H9 (cell line): ENCODE results near the gene ACSS2. TPM values are rescaled to one million over a fixed set of nuclear protein-coding genes. Genes with fewer than 3 reads are reported as not detected.

ENCODE experiments used
- DNase-seq: peaks from one replicate; pipeline ENCODE4 v3.0.0-alpha.2; 2017
- H2AFZ ChIP-seq: one replicate; pipeline ENCODE4 v1.6.1; 2013; ENCODE audit warnings: mild to moderate bottlenecking, low read length, control low read depth, moderate library complexity
- H2AK5ac ChIP-seq: 2 replicates; pipeline ENCODE4 v1.6.1; 2013; ENCODE audit warnings: low read length, control low read depth, mixed read lengths; ENCODE audit not compliant: insufficient read length
- H2BK120ac ChIP-seq: one replicate; pipeline ENCODE4 v1.6.1; 2013; ENCODE audit warnings: low read depth, mild to moderate bottlenecking, low read length, control low read depth, inconsistent platforms; ENCODE audit not compliant: poor library complexity, severe bottlenecking
- H2BK12ac ChIP-seq: 2 replicates; pipeline ENCODE4 v1.6.1; 2013; ENCODE audit warnings: low read length, control low read depth, mixed read lengths, low read depth; ENCODE audit not compliant: insufficient read length
- H2BK15ac ChIP-seq: 2 replicates; pipeline ENCODE4 v1.6.1; 2013; ENCODE audit warnings: low read depth, low read length, control low read depth
- H2BK20ac ChIP-seq: one replicate; pipeline ENCODE4 v1.6.1; 2013; ENCODE audit warnings: low read depth, mild to moderate bottlenecking, low read length, control low read depth, inconsistent platforms; ENCODE audit not compliant: poor library complexity, severe bottlenecking
- H2BK5ac ChIP-seq: 2 replicates; pipeline ENCODE4 v1.6.1; 2013; ENCODE audit warnings: low read length, control low read depth, mixed read lengths; ENCODE audit not compliant: insufficient read length
- H3K14ac ChIP-seq: 2 replicates; pipeline ENCODE4 v1.6.1; 2013; ENCODE audit warnings: low read length, control low read depth; ENCODE audit not compliant: insufficient read depth
- H3K18ac ChIP-seq: 2 replicates; pipeline ENCODE4 v1.6.1; 2013; ENCODE audit warnings: low read depth, mild to moderate bottlenecking, mixed read lengths, low read length, control low read depth; ENCODE audit not compliant: insufficient read length
- H3K23ac ChIP-seq: 2 replicates; pipeline ENCODE4 v1.6.1; 2013; ENCODE audit warnings: low read length, control low read depth, mixed read lengths, low read depth; ENCODE audit not compliant: insufficient read length
- H3K23me2 ChIP-seq: 2 replicates; pipeline ENCODE4 v1.6.1; 2013; ENCODE audit warnings: low read depth, mild to moderate bottlenecking, mixed read lengths, low read length, control low read depth; ENCODE audit not compliant: insufficient read length, poor library complexity, severe bottlenecking
- H3K27ac ChIP-seq: 2 replicates; pipeline ENCODE4 v1.5.1; 2013; ENCODE audit warnings: low read length, control low read depth, mixed read lengths, low read depth; ENCODE audit not compliant: insufficient read length
- H3K27me3 ChIP-seq: 2 replicates; pipeline ENCODE4 v1.6.1; 2013; ENCODE audit warnings: low read length, control low read depth, inconsistent platforms; ENCODE audit not compliant: insufficient read depth
- H3K4ac ChIP-seq: 2 replicates; pipeline ENCODE4 v1.6.1; 2013; ENCODE audit warnings: low read depth, mild to moderate bottlenecking, control low read depth, inconsistent platforms, low read length, moderate library complexity
- H3K4me1 ChIP-seq: 2 replicates; pipeline ENCODE4 v1.6.1; 2013; ENCODE audit warnings: low read length, control low read depth, inconsistent platforms; ENCODE audit not compliant: insufficient read depth
- H3K4me2 ChIP-seq: 2 replicates; pipeline ENCODE4 v1.6.1; 2013; ENCODE audit warnings: low read length, control low read depth, mixed read lengths; ENCODE audit not compliant: insufficient read length, insufficient read depth
- H3K56ac ChIP-seq: 2 replicates; pipeline ENCODE4 v1.6.1; 2013; ENCODE audit warnings: low read depth, mild to moderate bottlenecking, mixed read lengths, low read length, control low read depth; ENCODE audit not compliant: insufficient read length
- H3K79me1 ChIP-seq: 2 replicates; pipeline ENCODE4 v1.6.1; 2013; ENCODE audit warnings: low read depth, mild to moderate bottlenecking, moderate library complexity, low read length, control low read depth, inconsistent platforms; ENCODE audit not compliant: insufficient read depth, poor library complexity, severe bottlenecking
- H3K79me2 ChIP-seq: 2 replicates; pipeline ENCODE4 v1.6.1; 2013; ENCODE audit warnings: low read length, control low read depth, inconsistent platforms; ENCODE audit not compliant: insufficient read depth
- H3K9ac ChIP-seq: 2 replicates; pipeline ENCODE4 v1.6.1; 2013; ENCODE audit warnings: low read length, control low read depth, mixed read lengths; ENCODE audit not compliant: insufficient read length; ENCODE audit errors: extremely low read depth
- H3K9me3 ChIP-seq: one replicate; pipeline ENCODE4 v1.6.1; 2013; ENCODE audit warnings: low read depth, low read length, inconsistent platforms; ENCODE audit not compliant: control insufficient read depth
- H3T11ph ChIP-seq: one replicate; pipeline ENCODE4 v1.6.1; 2013; ENCODE audit warnings: mild to moderate bottlenecking, low read length, control low read depth, inconsistent platforms
- H4K20me1 ChIP-seq: one replicate; pipeline ENCODE4 v1.6.1; 2013; ENCODE audit not compliant: control insufficient read depth, insufficient read length, insufficient read depth
- H4K5ac ChIP-seq: 2 replicates; pipeline ENCODE4 v1.6.1; 2013; ENCODE audit warnings: low read depth, mild to moderate bottlenecking, mixed read lengths, low read length, control low read depth; ENCODE audit not compliant: insufficient read length
- H4K8ac ChIP-seq: replicated peaks from 2 replicates; pipeline ENCODE4 v1.6.1; 2013; ENCODE audit warnings: low read length, control low read depth, mixed read lengths, low read depth; ENCODE audit not compliant: insufficient read length
- H4K91ac ChIP-seq: 2 replicates; pipeline ENCODE4 v1.6.1; 2013; ENCODE audit warnings: low read depth, mild to moderate bottlenecking, moderate library complexity, mixed read lengths, low read length, control low read depth; ENCODE audit not compliant: insufficient read length
- H3K27ac Mint-ChIP-seq, 3 experiments: 2 replicates in 2 of 3; 3 replicates in 1 of 3; pipeline ENCODE4 v1.8.0; 2020 to 2021; ENCODE audit warnings: mixed read lengths in 3 of 3, mild to moderate bottlenecking in 1 of 3, moderate library complexity in 1 of 3
- H3K27me3 Mint-ChIP-seq: 2 replicates; pipeline ENCODE4 v1.8.0; 2021; ENCODE audit warnings: low read depth, mild to moderate bottlenecking, moderate library complexity, mixed read lengths
- H3K36me3 Mint-ChIP-seq, 3 experiments: 2 replicates in 2 of 3; 3 replicates in 1 of 3; pipeline ENCODE4 v1.8.0; 2020 to 2021; ENCODE audit warnings: low read depth in 3 of 3, mixed read lengths in 3 of 3; ENCODE audit not compliant: insufficient read depth in 1 of 3
- H3K4me1 Mint-ChIP-seq, 2 experiments: 2 replicates each; pipeline ENCODE4 v1.8.0; 2020; ENCODE audit warnings: mixed read lengths in 2 of 2
- H3K4me3 Mint-ChIP-seq, 2 experiments: 2 replicates in 1 of 2; 3 replicates in 1 of 2; pipeline ENCODE4 v1.8.0; 2020 to 2021; ENCODE audit warnings: mild to moderate bottlenecking in 2 of 2, mixed read lengths in 2 of 2, moderate library complexity in 1 of 2
- H3K9me3 Mint-ChIP-seq, 2 experiments: 2 replicates in 1 of 2; 3 replicates in 1 of 2; pipeline ENCODE4 v1.8.0; 2020; ENCODE audit warnings: mild to moderate bottlenecking in 2 of 2, mixed read lengths in 2 of 2, moderate library complexity in 1 of 2
- WGBS: extraction: QIAGEN DNeasy Blood & Tissue Kit; methylation state at CpG from one replicate; pipeline ENCODE4 v1.1.7; 2013; ENCODE audit warnings: missing lambda C conversion rate, low lambda C conversion rate, mixed read lengths; ENCODE audit not compliant: insufficient read length; ENCODE audit errors: extremely low coverage; 5-methylcytosine and 5-hydroxymethylcytosine counted together
- total RNA-seq: library from RNA; stranded (reverse); gene quantifications from 2 replicates; pipeline ENCODE4 v1.2.1, GENCODE V29; 2021
- TF ChIP-seq, protein P1 (sequence below): fragments of 200-600 bp; sonication (generic); conservative IDR thresholded peaks from 3 replicates; pipeline ENCODE4 v1.8.0; 2021; ENCODE audit warnings: antibody characterized with exemption, mild to moderate bottlenecking

The ACSS2 gene
- total RNA-seq, 1 experiment from 2014 or later = 15.4 TPM

DNA sequence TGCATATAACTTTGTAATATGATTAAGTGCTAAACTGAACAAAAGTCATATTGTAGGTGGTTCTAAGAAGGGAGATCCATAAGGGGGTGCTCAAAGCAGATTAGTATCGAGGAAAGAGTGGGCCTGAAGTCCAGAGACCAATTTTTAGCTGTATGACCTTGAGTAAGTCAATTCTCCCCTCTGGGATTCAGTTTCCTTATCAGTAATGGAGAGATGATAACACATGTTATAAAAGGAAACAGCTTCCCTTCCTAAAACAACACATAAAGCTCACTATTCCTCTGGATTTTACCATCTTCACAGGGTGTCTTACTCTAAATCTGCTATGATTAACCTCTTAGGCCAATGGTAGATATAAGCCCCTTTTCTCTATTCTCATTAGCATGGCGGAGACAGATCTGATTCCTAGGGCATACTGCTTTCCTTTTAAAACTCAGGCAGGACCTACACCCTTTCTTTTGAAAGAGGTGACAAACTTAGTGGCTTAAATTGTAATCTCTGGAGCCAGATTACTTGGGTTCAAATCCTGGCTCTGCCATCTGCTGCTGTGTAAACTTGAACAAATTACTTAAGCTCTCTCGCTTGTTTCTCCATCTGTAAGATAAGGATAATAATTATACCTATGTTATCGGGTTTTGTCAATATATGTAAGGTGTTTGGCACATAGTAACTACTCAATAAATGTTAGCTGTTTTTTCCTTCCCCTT lies 39.5 kb downstream of the ACSS2 start:
- H3K4me1 Mint-ChIP-seq = no peaks in the 10 kb centered on the region
- no peak overlapping the region for H2BK120ac ChIP-seq
- no peaks in the 10 kb centered on the region for H3K27me3 ChIP-seq
- no peak overlapping the region for H3K4me3 Mint-ChIP-seq
- H3K9me3 ChIP-seq = no peaks in the 10 kb centered on the region
- no peak overlapping the region for H2AFZ ChIP-seq
- H3K27ac ChIP-seq = no peak overlapping the region
- no peak overlapping the region for H3K18ac ChIP-seq
- no peak overlapping the region for H3K14ac ChIP-seq
- no peak overlapping the region for H3K27ac Mint-ChIP-seq
- H3K56ac ChIP-seq = no peak overlapping the region
- H3K4me1 ChIP-seq = no peaks in the 10 kb centered on the region
- WGBS = no CpG with 5 or more reads among the region's 4 CpGs
- no peak overlapping the region for H3K4me2 ChIP-seq
- H3K9me3 Mint-ChIP-seq = no peaks in the 10 kb centered on the region
- no peak overlapping the region for H3K9ac ChIP-seq
- H4K20me1 ChIP-seq = no peaks in the 10 kb centered on the region
- H2BK12ac ChIP-seq = no peak overlapping the region
- H3T11ph ChIP-seq = no peak overlapping the region
- H3K27me3 Mint-ChIP-seq = no peaks in the 10 kb centered on the region
- H3K36me3 Mint-ChIP-seq = peaks cover 0 to 8% (median 5%) of the 10 kb centered on the region in 3 experiments; a peak in 4 of 7 replicates
- H4K8ac ChIP-seq = no peak overlapping the region
- no peak overlapping the region for H4K91ac ChIP-seq
- no peaks in the 10 kb centered on the region for H3K79me2 ChIP-seq
- TF ChIP-seq, protein P1, sequence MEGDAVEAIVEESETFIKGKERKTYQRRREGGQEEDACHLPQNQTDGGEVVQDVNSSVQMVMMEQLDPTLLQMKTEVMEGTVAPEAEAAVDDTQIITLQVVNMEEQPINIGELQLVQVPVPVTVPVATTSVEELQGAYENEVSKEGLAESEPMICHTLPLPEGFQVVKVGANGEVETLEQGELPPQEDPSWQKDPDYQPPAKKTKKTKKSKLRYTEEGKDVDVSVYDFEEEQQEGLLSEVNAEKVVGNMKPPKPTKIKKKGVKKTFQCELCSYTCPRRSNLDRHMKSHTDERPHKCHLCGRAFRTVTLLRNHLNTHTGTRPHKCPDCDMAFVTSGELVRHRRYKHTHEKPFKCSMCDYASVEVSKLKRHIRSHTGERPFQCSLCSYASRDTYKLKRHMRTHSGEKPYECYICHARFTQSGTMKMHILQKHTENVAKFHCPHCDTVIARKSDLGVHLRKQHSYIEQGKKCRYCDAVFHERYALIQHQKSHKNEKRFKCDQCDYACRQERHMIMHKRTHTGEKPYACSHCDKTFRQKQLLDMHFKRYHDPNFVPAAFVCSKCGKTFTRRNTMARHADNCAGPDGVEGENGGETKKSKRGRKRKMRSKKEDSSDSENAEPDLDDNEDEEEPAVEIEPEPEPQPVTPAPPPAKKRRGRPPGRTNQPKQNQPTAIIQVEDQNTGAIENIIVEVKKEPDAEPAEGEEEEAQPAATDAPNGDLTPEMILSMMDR = no peak
- H2AK5ac ChIP-seq = no peak overlapping the region
- no peaks in the 10 kb centered on the region for H3K79me1 ChIP-seq
- no peak overlapping the region for H3K4ac ChIP-seq
- no peak overlapping the region for H2BK20ac ChIP-seq
- no peak overlapping the region for H2BK5ac ChIP-seq
- no peak for DNase-seq
- H3K23me2 ChIP-seq = no peaks in the 10 kb centered on the region
- no peak overlapping the region for H3K23ac ChIP-seq
- H4K5ac ChIP-seq = no peak overlapping the region
- no peak overlapping the region for H2BK15ac ChIP-seq
